GM23338 (cell line): Measurements from ENCODE around the gene GBF1.

Experiments
- CREB1 ChIP-seq: fragments of 250-450 bp; sonication (Bioruptor Pico); IDR thresholded peaks from 2 replicates; pipeline ENCODE4 v1.5.0; 2020; ENCODE audit warnings: low read depth, mild to moderate bottlenecking, moderate library complexity
- EZH2 ChIP-seq: fragments of 200-600 bp; sonication (generic); IDR thresholded peaks from one replicate; pipeline ENCODE4 v1.8.0; 2017; ENCODE audit warnings: antibody characterized with exemption, mild to moderate bottlenecking, low read depth; ENCODE audit not compliant: unreplicated experiment
- EZH2phosphoT487 ChIP-seq: fragments of 200-600 bp; sonication (generic); IDR thresholded peaks from one replicate; pipeline ENCODE4 v1.8.1; 2018; ENCODE audit warnings: antibody characterized with exemption; ENCODE audit not compliant: unreplicated experiment
- JUNB ChIP-seq: IDR thresholded peaks from one replicate; pipeline ENCODE4 v1.6.1; 2016; ENCODE audit warnings: antibody characterized with exemption; ENCODE audit not compliant: unreplicated experiment
- POLR2AphosphoS5 ChIP-seq: IDR thresholded peaks from 2 replicates; pipeline ENCODE4 v1.6.1; 2016; ENCODE audit warnings: antibody characterized with exemption, low read depth
- STAT1 ChIP-seq: IDR thresholded peaks from one replicate; pipeline ENCODE4 v1.6.1; 2016; ENCODE audit warnings: antibody characterized with exemption; ENCODE audit not compliant: unreplicated experiment
- ZNF331 ChIP-seq: fragments of 250-450 bp; sonication (Bioruptor Pico); IDR thresholded peaks from 2 replicates; pipeline ENCODE4 v1.5.0; 2020; ENCODE audit warnings: low read depth, mild to moderate bottlenecking, moderate library complexity
- TF ChIP-seq, protein P1 (sequence below), 2 experiments: fragments of 200-600 bp in 1 of 2; sonication (generic) in 1 of 2; conservative IDR thresholded peaks; 2 replicates each; pipeline versions ENCODE4 v1.5.1 to v1.6.1; 2016 to 2017; ENCODE audit warnings: antibody characterized with exemption in 2 of 2, low read depth in 2 of 2, mild to moderate bottlenecking in 2 of 2, moderate library complexity in 1 of 2
- TF ChIP-seq, protein P2 (sequence below): IDR thresholded peaks from one replicate; pipeline ENCODE4 v1.6.1; 2018; ENCODE audit warnings: antibody characterized with exemption; ENCODE audit not compliant: unreplicated experiment
- TF ChIP-seq, protein P3 (sequence below): fragments of 250-450 bp; sonication (Bioruptor Pico); IDR thresholded peaks from 2 replicates; pipeline ENCODE4 v1.5.0; 2020; ENCODE audit warnings: mild to moderate bottlenecking, moderate library complexity

DNA sequence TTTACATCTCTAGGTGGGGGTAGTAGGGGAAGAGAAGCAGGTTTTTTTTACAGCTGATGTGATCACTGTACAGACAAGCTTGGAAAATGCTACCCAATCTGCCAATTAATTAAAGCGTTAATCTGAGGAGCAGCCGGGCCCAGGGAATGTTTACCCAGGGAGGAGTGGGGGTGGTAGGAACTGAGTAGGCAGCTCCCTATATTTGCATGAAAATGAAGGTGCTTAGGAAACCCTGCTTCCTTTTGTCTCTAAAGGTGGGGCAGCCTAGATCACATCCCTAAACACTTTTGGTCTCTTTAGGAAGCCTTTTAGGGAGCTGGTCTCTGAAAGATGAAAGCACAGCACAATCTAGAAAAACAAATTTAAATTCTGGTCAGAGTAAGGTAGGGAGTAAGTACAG, 97.1 kb downstream of the GBF1 start:
- TF ChIP-seq, protein P1, sequence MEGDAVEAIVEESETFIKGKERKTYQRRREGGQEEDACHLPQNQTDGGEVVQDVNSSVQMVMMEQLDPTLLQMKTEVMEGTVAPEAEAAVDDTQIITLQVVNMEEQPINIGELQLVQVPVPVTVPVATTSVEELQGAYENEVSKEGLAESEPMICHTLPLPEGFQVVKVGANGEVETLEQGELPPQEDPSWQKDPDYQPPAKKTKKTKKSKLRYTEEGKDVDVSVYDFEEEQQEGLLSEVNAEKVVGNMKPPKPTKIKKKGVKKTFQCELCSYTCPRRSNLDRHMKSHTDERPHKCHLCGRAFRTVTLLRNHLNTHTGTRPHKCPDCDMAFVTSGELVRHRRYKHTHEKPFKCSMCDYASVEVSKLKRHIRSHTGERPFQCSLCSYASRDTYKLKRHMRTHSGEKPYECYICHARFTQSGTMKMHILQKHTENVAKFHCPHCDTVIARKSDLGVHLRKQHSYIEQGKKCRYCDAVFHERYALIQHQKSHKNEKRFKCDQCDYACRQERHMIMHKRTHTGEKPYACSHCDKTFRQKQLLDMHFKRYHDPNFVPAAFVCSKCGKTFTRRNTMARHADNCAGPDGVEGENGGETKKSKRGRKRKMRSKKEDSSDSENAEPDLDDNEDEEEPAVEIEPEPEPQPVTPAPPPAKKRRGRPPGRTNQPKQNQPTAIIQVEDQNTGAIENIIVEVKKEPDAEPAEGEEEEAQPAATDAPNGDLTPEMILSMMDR (conservative IDR thresholded peaks at IDR 0.05; ENCODE audit: low read depth in 2 of 2), result no peak
- TF ChIP-seq EZH2phosphoT487, result no peak
- TF ChIP-seq STAT1, result no peak
- no peak for TF ChIP-seq JUNB
- TF ChIP-seq CREB1 (CRISPR knock-in tag), result 0 out of 2 replicates have a peak, but pooled peaks have one; percentile 7
- peak; percentile 85 for TF ChIP-seq POLR2AphosphoS5
- TF ChIP-seq, protein P2, sequence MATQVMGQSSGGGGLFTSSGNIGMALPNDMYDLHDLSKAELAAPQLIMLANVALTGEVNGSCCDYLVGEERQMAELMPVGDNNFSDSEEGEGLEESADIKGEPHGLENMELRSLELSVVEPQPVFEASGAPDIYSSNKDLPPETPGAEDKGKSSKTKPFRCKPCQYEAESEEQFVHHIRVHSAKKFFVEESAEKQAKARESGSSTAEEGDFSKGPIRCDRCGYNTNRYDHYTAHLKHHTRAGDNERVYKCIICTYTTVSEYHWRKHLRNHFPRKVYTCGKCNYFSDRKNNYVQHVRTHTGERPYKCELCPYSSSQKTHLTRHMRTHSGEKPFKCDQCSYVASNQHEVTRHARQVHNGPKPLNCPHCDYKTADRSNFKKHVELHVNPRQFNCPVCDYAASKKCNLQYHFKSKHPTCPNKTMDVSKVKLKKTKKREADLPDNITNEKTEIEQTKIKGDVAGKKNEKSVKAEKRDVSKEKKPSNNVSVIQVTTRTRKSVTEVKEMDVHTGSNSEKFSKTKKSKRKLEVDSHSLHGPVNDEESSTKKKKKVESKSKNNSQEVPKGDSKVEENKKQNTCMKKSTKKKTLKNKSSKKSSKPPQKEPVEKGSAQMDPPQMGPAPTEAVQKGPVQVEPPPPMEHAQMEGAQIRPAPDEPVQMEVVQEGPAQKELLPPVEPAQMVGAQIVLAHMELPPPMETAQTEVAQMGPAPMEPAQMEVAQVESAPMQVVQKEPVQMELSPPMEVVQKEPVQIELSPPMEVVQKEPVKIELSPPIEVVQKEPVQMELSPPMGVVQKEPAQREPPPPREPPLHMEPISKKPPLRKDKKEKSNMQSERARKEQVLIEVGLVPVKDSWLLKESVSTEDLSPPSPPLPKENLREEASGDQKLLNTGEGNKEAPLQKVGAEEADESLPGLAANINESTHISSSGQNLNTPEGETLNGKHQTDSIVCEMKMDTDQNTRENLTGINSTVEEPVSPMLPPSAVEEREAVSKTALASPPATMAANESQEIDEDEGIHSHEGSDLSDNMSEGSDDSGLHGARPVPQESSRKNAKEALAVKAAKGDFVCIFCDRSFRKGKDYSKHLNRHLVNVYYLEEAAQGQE, result no peak
- no peak for TF ChIP-seq EZH2
- TF ChIP-seq ZNF331 (CRISPR knock-in tag), result no peak
- TF ChIP-seq, protein P3, sequence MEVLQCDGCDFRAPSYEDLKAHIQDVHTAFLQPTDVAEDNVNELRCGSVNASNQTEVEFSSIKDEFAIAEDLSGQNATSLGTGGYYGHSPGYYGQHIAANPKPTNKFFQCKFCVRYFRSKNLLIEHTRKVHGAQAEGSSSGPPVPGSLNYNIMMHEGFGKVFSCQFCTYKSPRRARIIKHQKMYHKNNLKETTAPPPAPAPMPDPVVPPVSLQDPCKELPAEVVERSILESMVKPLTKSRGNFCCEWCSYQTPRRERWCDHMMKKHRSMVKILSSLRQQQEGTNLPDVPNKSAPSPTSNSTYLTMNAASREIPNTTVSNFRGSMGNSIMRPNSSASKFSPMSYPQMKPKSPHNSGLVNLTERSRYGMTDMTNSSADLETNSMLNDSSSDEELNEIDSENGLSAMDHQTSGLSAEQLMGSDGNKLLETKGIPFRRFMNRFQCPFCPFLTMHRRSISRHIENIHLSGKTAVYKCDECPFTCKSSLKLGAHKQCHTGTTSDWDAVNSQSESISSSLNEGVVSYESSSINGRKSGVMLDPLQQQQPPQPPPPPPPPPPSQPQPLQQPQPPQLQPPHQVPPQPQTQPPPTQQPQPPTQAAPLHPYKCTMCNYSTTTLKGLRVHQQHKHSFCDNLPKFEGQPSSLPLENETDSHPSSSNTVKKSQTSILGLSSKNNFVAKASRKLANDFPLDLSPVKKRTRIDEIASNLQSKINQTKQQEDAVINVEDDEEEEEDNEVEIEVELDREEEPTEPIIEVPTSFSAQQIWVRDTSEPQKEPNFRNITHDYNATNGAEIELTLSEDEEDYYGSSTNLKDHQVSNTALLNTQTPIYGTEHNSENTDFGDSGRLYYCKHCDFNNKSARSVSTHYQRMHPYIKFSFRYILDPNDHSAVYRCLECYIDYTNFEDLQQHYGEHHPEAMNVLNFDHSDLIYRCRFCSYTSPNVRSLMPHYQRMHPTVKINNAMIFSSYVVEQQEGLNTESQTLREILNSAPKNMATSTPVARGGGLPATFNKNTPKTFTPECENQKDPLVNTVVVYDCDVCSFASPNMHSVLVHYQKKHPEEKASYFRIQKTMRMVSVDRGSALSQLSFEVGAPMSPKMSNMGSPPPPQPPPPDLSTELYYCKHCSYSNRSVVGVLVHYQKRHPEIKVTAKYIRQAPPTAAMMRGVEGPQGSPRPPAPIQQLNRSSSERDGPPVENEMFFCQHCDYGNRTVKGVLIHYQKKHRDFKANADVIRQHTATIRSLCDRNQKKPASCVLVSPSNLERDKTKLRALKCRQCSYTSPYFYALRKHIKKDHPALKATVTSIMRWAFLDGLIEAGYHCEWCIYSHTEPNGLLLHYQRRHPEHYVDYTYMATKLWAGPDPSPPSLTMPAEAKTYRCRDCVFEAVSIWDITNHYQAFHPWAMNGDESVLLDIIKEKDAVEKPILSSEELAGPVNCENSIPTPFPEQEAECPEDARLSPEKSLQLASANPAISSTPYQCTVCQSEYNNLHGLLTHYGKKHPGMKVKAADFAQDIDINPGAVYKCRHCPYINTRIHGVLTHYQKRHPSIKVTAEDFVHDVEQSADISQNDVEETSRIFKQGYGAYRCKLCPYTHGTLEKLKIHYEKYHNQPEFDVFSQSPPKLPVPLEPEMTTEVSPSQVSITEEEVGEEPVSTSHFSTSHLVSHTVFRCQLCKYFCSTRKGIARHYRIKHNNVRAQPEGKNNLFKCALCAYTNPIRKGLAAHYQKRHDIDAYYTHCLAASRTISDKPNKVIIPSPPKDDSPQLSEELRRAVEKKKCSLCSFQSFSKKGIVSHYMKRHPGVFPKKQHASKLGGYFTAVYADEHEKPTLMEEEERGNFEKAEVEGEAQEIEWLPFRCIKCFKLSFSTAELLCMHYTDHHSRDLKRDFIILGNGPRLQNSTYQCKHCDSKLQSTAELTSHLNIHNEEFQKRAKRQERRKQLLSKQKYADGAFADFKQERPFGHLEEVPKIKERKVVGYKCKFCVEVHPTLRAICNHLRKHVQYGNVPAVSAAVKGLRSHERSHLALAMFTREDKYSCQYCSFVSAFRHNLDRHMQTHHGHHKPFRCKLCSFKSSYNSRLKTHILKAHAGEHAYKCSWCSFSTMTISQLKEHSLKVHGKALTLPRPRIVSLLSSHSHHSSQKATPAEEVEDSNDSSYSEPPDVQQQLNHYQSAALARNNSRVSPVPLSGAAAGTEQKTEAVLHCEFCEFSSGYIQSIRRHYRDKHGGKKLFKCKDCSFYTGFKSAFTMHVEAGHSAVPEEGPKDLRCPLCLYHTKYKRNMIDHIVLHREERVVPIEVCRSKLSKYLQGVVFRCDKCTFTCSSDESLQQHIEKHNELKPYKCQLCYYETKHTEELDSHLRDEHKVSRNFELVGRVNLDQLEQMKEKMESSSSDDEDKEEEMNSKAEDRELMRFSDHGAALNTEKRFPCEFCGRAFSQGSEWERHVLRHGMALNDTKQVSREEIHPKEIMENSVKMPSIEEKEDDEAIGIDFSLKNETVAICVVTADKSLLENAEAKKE, result no peak
